Smooth muscle cell (in vitro differentiated cells): ENCODE data around the gene RCOR2. TPM values are rescaled to one million over a fixed set of nuclear protein-coding genes. Genes with fewer than 3 reads are reported as not detected.
A peak's percentile ranks its signal among the peaks of the same experiment; 100 is the strongest.

Experiments used
- DNase-seq: peaks from one replicate; lab custom pipeline; 2025; ENCODE audit not compliant: unreplicated experiment; lab: John Stamatoyannopoulos, UW
- H2AFZ ChIP-seq: fragments of 200-600 bp; sonication (generic); 2 replicates; pipeline ENCODE4 v1.6.0; 2016; ENCODE audit warnings: antibody characterized with exemption, low read depth, mild to moderate bottlenecking
- H3F3A ChIP-seq: fragments of 200-600 bp; sonication (generic); 2 replicates; pipeline ENCODE4 v1.6.0; 2017; ENCODE audit warnings: antibody characterized with exemption, low read depth
- H3K27ac ChIP-seq: fragments of 200-600 bp; sonication (generic); 2 replicates; pipeline ENCODE4 v1.5.1; 2016; ENCODE audit warnings: low read depth, mild to moderate bottlenecking
- H3K27me3 ChIP-seq: fragments of 200-600 bp; sonication (generic); 2 replicates; pipeline ENCODE4 v1.6.1; 2016; ENCODE audit warnings: low read depth, mild to moderate bottlenecking
- H3K36me3 ChIP-seq: fragments of 200-600 bp; sonication (generic); 2 replicates; pipeline ENCODE4 v1.5.1; 2016; ENCODE audit warnings: low read depth
- H3K4me1 ChIP-seq: fragments of 200-600 bp; sonication (generic); 2 replicates; pipeline ENCODE4 v1.5.1; 2016; ENCODE audit warnings: low read depth
- H3K4me2 ChIP-seq: fragments of 200-600 bp; sonication (generic); 2 replicates; pipeline ENCODE4 v1.6.0; 2016; ENCODE audit warnings: mild to moderate bottlenecking
- H3K4me3 ChIP-seq: fragments of 200-600 bp; sonication (generic); 2 replicates; pipeline ENCODE4 v1.5.1; 2016; ENCODE audit warnings: mild to moderate bottlenecking
- H3K79me2 ChIP-seq: fragments of 200-600 bp; sonication (generic); 2 replicates; pipeline ENCODE4 v1.6.0; 2016; ENCODE audit warnings: low read depth, mild to moderate bottlenecking
- H3K9ac ChIP-seq: fragments of 200-600 bp; sonication (generic); 2 replicates; pipeline ENCODE4 v1.6.0; 2016; ENCODE audit warnings: low read depth
- H3K9me3 ChIP-seq: fragments of 200-600 bp; sonication (generic); replicated peaks from 2 replicates; pipeline ENCODE4 v1.5.1; 2016; ENCODE audit warnings: low read depth
- H4K20me1 ChIP-seq: fragments of 200-600 bp; sonication (generic); 2 replicates; pipeline ENCODE4 v1.6.0; 2016; ENCODE audit warnings: low read depth
- WGBS: methylation state at CpG from one replicate; pipeline ENCODE4 v1.1.7; 2016; ENCODE audit warnings: low lambda C conversion rate; 5-methylcytosine and 5-hydroxymethylcytosine counted together
- polyA plus RNA-seq: library from polyadenylated mRNA; unstranded; fragments of >200 nt; fragmentation: Nextera tagmentation; extraction: Ambion mirVana; gene quantifications from 2 replicates; pipeline ENCODE4 v1.2.1, GENCODE V29; 2016
- total RNA-seq: library from RNA; depleted of rRNA; stranded (reverse); fragments of >200 nt; gene quantifications from 2 replicates; pipeline ENCODE4 v1.2.3, GENCODE V29; 2014
- TF ChIP-seq, protein P1 (sequence below): fragments of 200-600 bp; sonication (generic); IDR thresholded peaks from 2 replicates; pipeline ENCODE4 v1.5.1; 2017; ENCODE audit warnings: borderline replicate concordance, mild to moderate bottlenecking, antibody characterized with exemption; ENCODE audit not compliant: insufficient read depth, poor library complexity, severe bottlenecking

Gene RCOR2
- total and polyA plus RNA-seq, 2 experiments from 2014 or later = 8.5 to 8.7 TPM

DNA sequence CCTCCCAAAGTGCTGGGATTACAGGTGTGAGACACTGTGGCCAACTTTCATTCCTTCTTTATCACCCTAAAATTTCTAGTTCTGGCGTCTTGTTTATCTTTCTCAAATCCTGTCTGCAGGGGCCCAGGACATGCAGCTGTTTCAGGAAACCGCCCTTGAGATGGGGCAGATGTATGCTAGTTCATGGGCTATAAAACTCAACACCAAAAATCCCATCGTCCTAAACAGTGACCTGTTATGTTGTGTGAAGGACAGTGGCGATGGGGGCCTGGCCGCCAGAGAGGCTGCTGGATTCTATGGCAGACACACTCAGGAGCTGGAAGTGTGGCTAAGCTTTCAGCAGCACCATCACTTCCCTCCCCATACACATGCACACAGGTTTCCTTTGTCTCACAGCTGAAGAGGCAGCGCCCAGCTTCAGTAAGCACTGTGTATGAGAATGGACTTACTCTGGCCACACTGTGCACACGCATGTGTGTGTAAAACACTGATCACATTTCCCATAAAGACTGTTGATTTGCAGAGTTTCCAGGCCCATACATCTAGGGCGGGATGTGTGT lies 41.4 kb downstream of the RCOR2 start:
- H3K9me3 ChIP-seq = no peaks in the 10 kb centered on the region
- peaks cover 99% of the 10 kb centered on the region for H4K20me1 ChIP-seq
- no peak overlapping the region for H3K27ac ChIP-seq
- H3K4me1 ChIP-seq = peaks cover 18% of the 10 kb centered on the region
- H2AFZ ChIP-seq = no peak overlapping the region
- H3K9ac ChIP-seq = no peak overlapping the region
- 83% methylated on average over 8 of the region's 8 CpGs for WGBS
- no peaks in the 10 kb centered on the region for H3K36me3 ChIP-seq
- no peak for DNase-seq
- H3F3A ChIP-seq = peaks cover 6% of the 10 kb centered on the region
- TF ChIP-seq, protein P1, sequence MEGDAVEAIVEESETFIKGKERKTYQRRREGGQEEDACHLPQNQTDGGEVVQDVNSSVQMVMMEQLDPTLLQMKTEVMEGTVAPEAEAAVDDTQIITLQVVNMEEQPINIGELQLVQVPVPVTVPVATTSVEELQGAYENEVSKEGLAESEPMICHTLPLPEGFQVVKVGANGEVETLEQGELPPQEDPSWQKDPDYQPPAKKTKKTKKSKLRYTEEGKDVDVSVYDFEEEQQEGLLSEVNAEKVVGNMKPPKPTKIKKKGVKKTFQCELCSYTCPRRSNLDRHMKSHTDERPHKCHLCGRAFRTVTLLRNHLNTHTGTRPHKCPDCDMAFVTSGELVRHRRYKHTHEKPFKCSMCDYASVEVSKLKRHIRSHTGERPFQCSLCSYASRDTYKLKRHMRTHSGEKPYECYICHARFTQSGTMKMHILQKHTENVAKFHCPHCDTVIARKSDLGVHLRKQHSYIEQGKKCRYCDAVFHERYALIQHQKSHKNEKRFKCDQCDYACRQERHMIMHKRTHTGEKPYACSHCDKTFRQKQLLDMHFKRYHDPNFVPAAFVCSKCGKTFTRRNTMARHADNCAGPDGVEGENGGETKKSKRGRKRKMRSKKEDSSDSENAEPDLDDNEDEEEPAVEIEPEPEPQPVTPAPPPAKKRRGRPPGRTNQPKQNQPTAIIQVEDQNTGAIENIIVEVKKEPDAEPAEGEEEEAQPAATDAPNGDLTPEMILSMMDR = no peak
- peaks cover 83% of the 10 kb centered on the region for H3K79me2 ChIP-seq
- no peaks in the 10 kb centered on the region for H3K27me3 ChIP-seq
- no peak overlapping the region for H3K4me2 ChIP-seq
- H3K4me3 ChIP-seq = no peak overlapping the region

DNA sequence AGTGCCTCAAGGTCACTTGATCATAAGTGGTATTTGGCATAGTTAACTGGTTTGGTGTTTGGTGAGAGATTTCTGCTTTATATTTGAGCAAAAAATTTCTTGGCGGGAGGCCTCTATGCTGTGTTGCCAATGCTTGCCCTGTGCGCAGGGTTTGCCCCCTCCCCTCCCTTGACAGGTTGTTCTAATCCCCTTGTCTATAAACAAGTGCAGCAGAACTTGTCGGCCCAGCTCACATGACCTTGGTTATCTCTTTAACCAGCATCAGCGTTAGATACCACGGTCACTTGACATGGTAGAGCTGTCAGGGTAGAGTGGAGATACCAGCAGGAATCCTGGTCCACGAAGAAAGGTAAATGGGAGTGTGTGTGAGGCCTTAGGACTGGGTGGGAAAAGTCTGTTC lies 42.5 kb downstream of the RCOR2 start:
- Histone ChIP-seq H3K27me3 (no peaks in the 10 kb centered on the region), H3K9me3 (no peaks in the 10 kb centered on the region), H2AFZ (no peak overlapping the region), H3K4me3 (no peak overlapping the region), H3K79me2 (peaks cover 83% of the 10 kb centered on the region), H3K4me2 (no peak overlapping the region), H4K20me1 (peaks cover 99% of the 10 kb centered on the region), H3F3A (peaks cover 14% of the 10 kb centered on the region), H3K4me1 (peaks cover 9% of the 10 kb centered on the region), H3K27ac (no peak overlapping the region), H3K9ac (no peak overlapping the region), H3K36me3 (no peaks in the 10 kb centered on the region)
- 69% methylated on average over 6 of the region's 6 CpGs for WGBS
- no peak for DNase-seq
- TF ChIP-seq, protein P1 = no peak

DNA sequence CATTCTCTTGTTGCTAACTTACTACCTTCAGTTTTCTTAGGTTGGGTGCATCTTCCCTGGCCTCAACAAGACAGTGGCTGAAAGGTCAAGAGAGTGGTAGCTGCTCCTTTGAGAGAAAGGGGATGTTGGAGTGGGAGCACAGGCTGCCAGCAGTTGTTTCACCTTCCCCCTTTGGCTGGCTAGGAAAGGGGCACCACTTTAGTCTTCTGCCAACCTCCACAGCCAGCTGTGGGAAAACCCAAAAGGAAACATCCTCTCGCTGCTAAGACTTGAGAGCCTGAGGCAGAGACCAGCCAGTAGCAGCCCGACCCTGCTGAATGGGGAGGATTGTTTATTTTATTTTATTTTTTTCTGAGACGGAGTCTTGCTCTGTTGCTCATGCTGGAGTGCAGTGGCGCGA lies 43.7 kb downstream of the RCOR2 start:
- H3K36me3 ChIP-seq = no peaks in the 10 kb centered on the region
- no peak for DNase-seq
- H3K9ac ChIP-seq = no peak overlapping the region
- H3K4me3 ChIP-seq = no peak overlapping the region
- H4K20me1 ChIP-seq = peaks cover 99% of the 10 kb centered on the region
- H2AFZ ChIP-seq = no peak overlapping the region
- H3K4me2 ChIP-seq = no peak overlapping the region
- H3K27ac ChIP-seq = no peak overlapping the region
- peaks cover 14% of the 10 kb centered on the region for H3F3A ChIP-seq
- H3K4me1 ChIP-seq = peaks cover 5% of the 10 kb centered on the region
- WGBS = 88% methylated on average over 5 of the region's 5 CpGs
- TF ChIP-seq, protein P1 = no peak
- H3K9me3 ChIP-seq = no peaks in the 10 kb centered on the region
- no peaks in the 10 kb centered on the region for H3K27me3 ChIP-seq
- H3K79me2 ChIP-seq = peaks cover 83% of the 10 kb centered on the region

DNA sequence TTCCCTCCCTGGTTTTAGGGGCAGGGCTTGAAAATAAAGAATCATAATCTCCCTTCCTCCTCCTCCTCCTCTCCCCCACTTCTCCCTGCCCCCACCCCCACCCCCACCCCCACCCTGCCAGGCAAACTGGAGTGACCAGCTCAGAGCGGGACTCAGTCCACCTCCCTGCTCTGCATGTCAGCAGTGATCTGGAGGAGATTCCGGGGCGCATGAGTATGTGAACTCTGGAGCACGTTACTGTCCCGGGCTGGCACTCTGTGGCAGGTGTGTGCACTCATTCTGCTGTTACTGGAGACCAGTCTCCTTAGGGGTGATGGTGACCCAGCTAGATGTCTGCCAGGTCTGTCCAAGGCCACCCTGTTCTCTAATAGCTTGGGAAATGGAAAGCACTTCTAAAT lies 44.2 kb downstream of the RCOR2 start:
- WGBS = 48% methylated on average over 4 of the region's 5 CpGs
- peaks cover 99% of the 10 kb centered on the region for H4K20me1 ChIP-seq
- H3K27ac ChIP-seq = no peak overlapping the region

More for the DNA sequence above, 44.2 kb downstream of the RCOR2 start:
- Histone ChIP-seq H3K27me3 (no peaks in the 10 kb centered on the region), H3K4me2 (peak overlapping the region; percentile 60), H3K4me3 (no peak overlapping the region), H3K79me2 (peaks cover 85% of the 10 kb centered on the region), H2AFZ (no peak overlapping the region), H3K36me3 (no peaks in the 10 kb centered on the region), H3K4me1 (peaks cover 5% of the 10 kb centered on the region), H3K9me3 (no peaks in the 10 kb centered on the region), H3F3A (peaks cover 14% of the 10 kb centered on the region), H3K9ac (no peak overlapping the region)
- TF ChIP-seq, protein P1 = no peak
- no peak for DNase-seq
